Stimulated activated naive CD8-positive, alpha-beta T cell treated with anti-CD3 and anti-CD28 coated beads, Interleukin-15, Interleukin-2, amounts not matched to agents 100 ng/mL and 50 ng/mL, for 24 hours (primary cell): Measurements from ENCODE around the gene SPATA31E1.
"Not testable (repeated sequence)": the region's sequence is repeated elsewhere in the genome, so short reads cannot be mapped to it uniquely, and the experiment has no call there.

ENCODE experiments used
- H3K27ac Mint-ChIP-seq: one replicate; pipeline ENCODE4 v1.8.0; 2021; ENCODE audit warnings: mild to moderate bottlenecking, mixed read lengths
- H3K27me3 Mint-ChIP-seq: one replicate; pipeline ENCODE4 v1.8.0; 2021; ENCODE audit warnings: mixed read lengths
- H3K36me3 Mint-ChIP-seq: one replicate; pipeline ENCODE4 v1.8.0; 2021; ENCODE audit warnings: low read depth, mixed read lengths
- H3K4me1 Mint-ChIP-seq: one replicate; pipeline ENCODE4 v1.8.0; 2021; ENCODE audit warnings: low read depth, mixed read lengths
- H3K4me3 Mint-ChIP-seq: one replicate; pipeline ENCODE4 v1.8.0; 2021; ENCODE audit warnings: mild to moderate bottlenecking, mixed read lengths
- H3K9me3 Mint-ChIP-seq: one replicate; pipeline ENCODE4 v1.8.0; 2021; ENCODE audit warnings: mixed read lengths

Gene SPATA31E1

DNA sequence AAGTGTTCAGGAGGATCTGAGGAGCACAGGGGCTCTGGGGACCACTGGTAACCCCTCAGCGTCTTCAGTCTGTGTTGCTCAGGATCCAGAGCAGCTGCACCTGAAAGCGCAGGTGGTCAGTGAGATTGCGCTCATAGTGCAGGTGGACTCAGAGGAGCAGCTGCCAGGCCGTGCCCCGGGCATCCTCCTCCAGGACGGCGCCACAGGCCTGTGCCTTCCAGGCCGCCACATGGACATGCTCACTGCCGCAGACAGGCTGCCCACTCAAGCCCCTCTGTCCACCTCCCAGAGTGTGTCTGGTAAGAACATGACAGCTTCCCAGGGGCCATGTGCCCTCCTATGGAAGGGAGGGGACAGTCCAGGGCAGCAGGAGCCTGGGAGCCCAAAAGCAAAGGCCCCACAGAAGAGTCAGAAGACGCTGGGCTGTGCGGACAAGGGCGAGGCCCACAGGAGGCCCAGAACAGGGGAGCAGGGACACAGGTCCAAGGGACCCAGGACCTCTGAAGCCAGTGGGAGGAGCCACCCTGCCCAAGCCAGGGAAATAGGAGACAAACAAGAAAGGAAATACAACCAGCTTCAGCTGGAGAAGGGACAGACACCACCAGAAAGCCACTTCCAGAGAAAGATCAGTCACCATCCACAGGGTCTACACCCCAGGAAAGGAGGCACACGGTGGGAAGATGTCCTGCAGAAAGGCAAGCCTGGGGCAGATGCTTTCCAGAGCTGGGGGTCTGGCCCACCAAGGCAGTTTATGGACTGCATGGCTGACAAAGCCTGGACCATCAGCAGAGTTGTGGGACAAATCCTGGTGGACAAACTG, 5.2 kb downstream of the SPATA31E1 start:
- Mint-ChIP-seq H3K4me1 (no peaks in the 10 kb centered on the region), H3K36me3 (no peaks in the 10 kb centered on the region), H3K4me3 (no peak overlapping the region), H3K9me3 (no peaks in the 10 kb centered on the region), H3K27ac (no peak overlapping the region), H3K27me3 (peaks cover 3% of the 10 kb centered on the region)

DNA sequence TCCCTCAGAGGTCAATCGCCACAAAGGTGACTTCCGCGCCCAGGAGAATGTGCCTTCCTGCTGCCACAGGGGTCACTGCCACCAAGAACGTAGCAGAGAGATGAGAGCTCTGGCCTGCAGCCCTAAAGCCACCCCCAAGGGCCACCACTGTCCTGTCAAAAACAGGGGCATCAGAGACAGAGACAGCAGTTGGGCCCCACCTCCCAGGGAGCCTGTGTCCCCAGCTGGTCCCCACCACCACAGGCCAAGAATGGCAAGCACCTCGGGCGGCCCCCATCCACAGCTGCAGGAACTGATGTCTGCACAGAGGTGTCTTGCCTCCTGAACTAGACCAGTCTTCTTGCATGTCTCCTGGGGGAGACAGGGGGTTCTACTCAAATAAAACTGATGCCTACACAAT, 5.8 kb downstream of the SPATA31E1 start:
- no peaks in the 10 kb centered on the region for H3K4me1 Mint-ChIP-seq
- H3K4me3 Mint-ChIP-seq, result no peak overlapping the region
- H3K9me3 Mint-ChIP-seq, result peaks cover 2% of the 10 kb centered on the region
- no peak overlapping the region for H3K27ac Mint-ChIP-seq
- peaks cover 3% of the 10 kb centered on the region for H3K27me3 Mint-ChIP-seq
- H3K36me3 Mint-ChIP-seq, result no peaks in the 10 kb centered on the region

DNA sequence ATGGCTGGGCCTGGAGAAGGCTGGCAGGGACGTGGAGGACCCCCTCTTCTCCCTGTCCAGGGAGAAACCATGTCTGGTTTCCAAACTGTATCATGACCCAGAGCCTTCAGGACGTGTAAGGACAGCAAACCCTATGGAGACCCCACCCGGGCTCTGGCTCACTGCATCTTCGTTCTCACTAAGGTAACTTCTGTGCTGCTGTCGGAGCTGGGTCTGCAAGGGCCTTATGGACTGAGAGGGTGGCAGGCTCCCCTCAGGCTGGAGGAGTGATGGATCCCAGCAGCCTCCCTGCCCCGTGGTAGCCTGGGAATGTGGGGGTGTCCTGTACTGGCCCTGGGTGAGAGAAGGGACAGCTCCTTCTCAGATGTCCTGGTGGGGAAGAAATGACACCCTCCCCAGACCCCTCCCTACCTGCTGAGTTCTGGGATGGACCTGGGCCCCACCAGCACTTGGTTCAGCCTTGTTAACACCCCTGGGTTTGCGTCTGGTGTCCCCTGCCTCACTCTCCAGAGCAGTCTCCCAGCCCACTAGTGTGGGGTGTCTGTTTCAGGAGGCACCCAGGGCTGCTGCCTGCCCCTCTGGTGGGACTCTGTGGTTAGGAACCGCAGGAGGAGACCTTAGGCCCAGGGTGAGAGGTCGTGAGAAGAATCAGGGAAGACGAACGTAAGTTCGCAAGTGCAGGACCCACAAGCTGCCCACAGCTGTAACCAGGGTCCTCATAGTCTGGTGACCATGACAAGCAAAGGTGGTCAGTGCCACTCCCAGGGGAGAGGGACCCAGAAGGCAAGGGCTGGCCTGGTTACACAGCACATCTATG, 6.6 kb downstream of the SPATA31E1 start:
- peaks cover 11% of the 10 kb centered on the region for H3K27me3 Mint-ChIP-seq
- no peak overlapping the region for H3K4me3 Mint-ChIP-seq
- H3K9me3 Mint-ChIP-seq, result peaks cover 8% of the 10 kb centered on the region
- no peak overlapping the region for H3K27ac Mint-ChIP-seq
- H3K36me3 Mint-ChIP-seq, result no peaks in the 10 kb centered on the region
- H3K4me1 Mint-ChIP-seq, result no peaks in the 10 kb centered on the region

GRCh38 chr9:87889882-87890252, 7.2 kb downstream of the SPATA31E1 start:
- no peak overlapping the region for H3K4me3 Mint-ChIP-seq
- H3K27me3 Mint-ChIP-seq, result peaks cover 13% of the 10 kb centered on the region
- H3K36me3 Mint-ChIP-seq, result no peaks in the 10 kb centered on the region
- no peaks in the 10 kb centered on the region for H3K4me1 Mint-ChIP-seq
- no peak overlapping the region for H3K27ac Mint-ChIP-seq
- H3K9me3 Mint-ChIP-seq, result peaks cover 8% of the 10 kb centered on the region

GRCh38 chr9:87890837-87891236, 8.2 kb downstream of the SPATA31E1 start:
- Mint-ChIP-seq H3K9me3 (peaks cover 8% of the 10 kb centered on the region), H3K36me3 (no peaks in the 10 kb centered on the region), H3K4me3 (no peak overlapping the region), H3K4me1 (no peaks in the 10 kb centered on the region), H3K27me3 (peaks cover 13% of the 10 kb centered on the region), H3K27ac (no peak overlapping the region)

DNA sequence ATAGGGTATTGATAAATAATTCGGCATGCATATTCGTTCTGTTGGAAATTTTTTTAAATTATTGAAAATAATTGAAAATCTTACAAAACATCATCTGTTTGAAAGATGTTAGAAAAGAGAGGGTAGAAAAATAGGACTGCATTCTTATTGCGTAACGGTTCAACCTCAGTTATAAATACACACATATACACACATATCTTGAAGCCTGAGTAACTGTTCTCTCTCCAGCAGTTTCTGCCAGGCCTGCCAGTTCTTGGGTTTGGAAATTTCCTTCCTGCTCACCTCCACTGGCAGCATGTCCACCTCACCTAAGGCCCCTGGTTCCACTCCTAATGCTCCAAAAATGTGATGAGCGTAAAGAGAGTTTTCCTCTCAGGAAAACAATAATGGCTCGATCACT, 9.1 kb downstream of the SPATA31E1 start:
- no peak overlapping the region for H3K27ac Mint-ChIP-seq
- peaks cover 8% of the 10 kb centered on the region for H3K9me3 Mint-ChIP-seq
- H3K27me3 Mint-ChIP-seq, result peaks cover 13% of the 10 kb centered on the region
- H3K4me3 Mint-ChIP-seq, result no peak overlapping the region
- no peaks in the 10 kb centered on the region for H3K4me1 Mint-ChIP-seq
- H3K36me3 Mint-ChIP-seq, result no peaks in the 10 kb centered on the region

- Mint-ChIP-seq H3K27ac (no peak overlapping the region), H3K4me3 (no peak overlapping the region), H3K9me3 (peaks cover 8% of the 10 kb centered on the region), H3K27me3 (peaks cover 17% of the 10 kb centered on the region), H3K36me3 (no peaks in the 10 kb centered on the region), H3K4me1 (no peaks in the 10 kb centered on the region)
Measured at GRCh38 chr9:87892956-87893355, 10.3 kb downstream of the SPATA31E1 start.

DNA sequence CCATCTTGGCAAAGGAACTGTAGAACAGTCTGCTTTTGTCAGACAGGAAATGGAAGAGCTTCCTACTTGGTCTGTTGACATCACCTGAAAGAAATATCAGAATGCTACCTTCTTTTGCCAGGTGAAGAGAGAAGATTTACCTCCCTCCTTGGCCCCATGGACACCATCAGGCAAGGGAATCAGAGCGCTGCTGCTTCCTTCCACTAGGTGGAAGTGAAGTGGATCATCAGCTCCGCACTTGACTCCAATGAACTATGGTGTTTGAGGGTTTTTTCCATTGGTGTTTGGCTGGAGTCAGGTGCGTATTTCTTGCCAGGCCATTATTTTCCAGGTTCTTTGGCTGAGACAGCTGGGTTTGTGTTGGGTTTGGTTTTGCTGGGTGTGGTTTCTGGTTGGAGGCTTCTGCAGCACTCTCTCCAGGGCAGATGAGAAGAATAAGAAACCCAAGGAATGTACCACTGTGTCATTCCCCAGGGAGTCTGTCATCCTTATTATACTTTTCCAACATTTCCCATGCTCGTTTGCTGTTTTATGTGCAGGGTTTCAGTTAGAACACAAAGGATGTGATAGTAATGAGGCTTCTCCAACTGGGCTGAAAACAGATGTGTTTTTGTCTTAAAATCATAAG, 12.4 kb downstream of the SPATA31E1 start:
- Mint-ChIP-seq H3K9me3 (peaks cover 11% of the 10 kb centered on the region), H3K27ac (no peak overlapping the region), H3K4me3 (no peak overlapping the region), H3K36me3 (no peaks in the 10 kb centered on the region), H3K27me3 (peaks cover 33% of the 10 kb centered on the region), H3K4me1 (no peaks in the 10 kb centered on the region)

- Mint-ChIP-seq H3K9me3 (peaks cover 18% of the 10 kb centered on the region), H3K4me1 (no peaks in the 10 kb centered on the region)
Measured at GRCh38 chr9:87896891-87897290, 14.2 kb downstream of the SPATA31E1 start.

DNA sequence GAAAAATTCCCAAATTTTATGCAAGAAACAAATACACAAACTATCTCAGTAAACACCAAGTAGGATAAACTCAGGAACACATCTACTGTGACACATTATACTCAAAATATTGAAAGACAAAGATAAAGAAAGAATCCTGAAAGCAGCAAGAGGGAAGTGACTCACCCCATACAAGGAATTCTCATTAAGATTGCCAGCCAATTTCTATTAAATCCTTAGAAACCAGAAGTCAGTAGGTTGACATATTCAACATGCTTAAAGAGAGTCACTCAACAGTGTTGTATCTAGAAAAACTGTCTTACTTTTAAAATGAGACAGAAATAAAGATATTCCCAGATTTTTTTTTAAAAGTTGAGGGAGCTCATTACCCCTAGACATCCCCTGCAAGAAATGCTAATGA, 15.5 kb downstream of the SPATA31E1 start:
- peaks cover 18% of the 10 kb centered on the region for H3K9me3 Mint-ChIP-seq
- no peak overlapping the region for H3K4me3 Mint-ChIP-seq
- H3K4me1 Mint-ChIP-seq, result no peaks in the 10 kb centered on the region
- no peaks in the 10 kb centered on the region for H3K36me3 Mint-ChIP-seq
- H3K27me3 Mint-ChIP-seq, result peaks cover 35% of the 10 kb centered on the region
- H3K27ac Mint-ChIP-seq, result no peak overlapping the region

More at GRCh38 chr9:87896891-87897290, 14.2 kb downstream of the SPATA31E1 start:
- no peak overlapping the region for H3K4me3 Mint-ChIP-seq
- no peak overlapping the region for H3K27ac Mint-ChIP-seq
- H3K36me3 Mint-ChIP-seq, result no peaks in the 10 kb centered on the region
- peaks cover 36% of the 10 kb centered on the region for H3K27me3 Mint-ChIP-seq

DNA sequence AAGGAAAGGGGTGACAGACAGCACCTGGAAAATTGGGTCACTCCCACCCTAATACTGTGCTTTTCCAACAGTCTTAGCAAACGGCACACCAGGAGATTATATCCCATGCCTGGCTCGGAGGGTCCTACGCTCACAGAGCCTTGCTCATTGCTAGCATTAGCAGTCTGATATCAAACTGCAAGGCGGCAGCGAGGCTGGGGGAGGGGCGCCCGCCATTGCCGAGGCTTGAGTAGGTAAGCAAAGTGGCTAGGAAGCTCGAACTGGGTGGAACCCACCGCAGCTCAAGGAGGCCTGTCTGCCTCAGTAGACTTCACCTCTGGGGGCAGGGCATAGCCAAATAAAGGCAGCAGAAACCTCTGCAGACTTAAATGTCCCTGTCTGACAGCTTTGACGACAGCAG, 19.7 kb downstream of the SPATA31E1 start:
- not testable (repeated sequence) for H3K36me3 Mint-ChIP-seq, H3K4me3 Mint-ChIP-seq, H3K4me1 Mint-ChIP-seq, H3K27ac Mint-ChIP-seq
- H3K27me3 Mint-ChIP-seq, result peaks cover 36% of the 10 kb centered on the region
- peaks cover 19% of the 10 kb centered on the region for H3K9me3 Mint-ChIP-seq

- Mint-ChIP-seq H3K4me1 (no peaks in the 10 kb centered on the region), H3K4me3 (no peak overlapping the region), H3K36me3 (no peaks in the 10 kb centered on the region), H3K27ac (no peak overlapping the region), H3K9me3 (peaks cover 9% of the 10 kb centered on the region), H3K27me3 (peaks cover 13% of the 10 kb centered on the region)
Measured at GRCh38 chr9:87909310-87910041, 26.8 kb downstream of the SPATA31E1 start.

- no peaks in the 10 kb centered on the region for H3K36me3 Mint-ChIP-seq
- H3K4me1 Mint-ChIP-seq, result no peaks in the 10 kb centered on the region
- no peak overlapping the region for H3K4me3 Mint-ChIP-seq
- peaks cover 4% of the 10 kb centered on the region for H3K9me3 Mint-ChIP-seq
- peaks cover 7% of the 10 kb centered on the region for H3K27me3 Mint-ChIP-seq
- H3K27ac Mint-ChIP-seq, result no peak overlapping the region
Measured at GRCh38 chr9:87910821-87911220, 28.1 kb downstream of the SPATA31E1 start.

- H3K4me1 Mint-ChIP-seq, H3K9me3 Mint-ChIP-seq, H3K4me3 Mint-ChIP-seq, H3K27ac Mint-ChIP-seq, H3K36me3 Mint-ChIP-seq, H3K27me3 Mint-ChIP-seq: not testable (repeated sequence)
Measured at GRCh38 chr9:87917662-87918061, 35.0 kb downstream of the SPATA31E1 start, which contains the start of gene SPATA31C1. SPATA31C1 (plus strand) TSS chr9:87917962.
